DMS53 (cell line): ENCODE data around the gene GTF2IRD1.
A peak's percentile ranks its signal among the peaks of the same experiment; 100 is the strongest.
"Not testable (repeated sequence)": the region's sequence is repeated elsewhere in the genome, so short reads cannot be mapped to it uniquely, and the experiment has no call there.

Source experiments
- DNase-seq: peaks from one replicate; lab custom pipeline; 2025; lab: John Stamatoyannopoulos, UW

GTF2IRD1 gene

GRCh38 chr7:74430961-74431466 lies 22.7 kb upstream of the GTF2IRD1 start:
- no peak for DNase-seq

DNA sequence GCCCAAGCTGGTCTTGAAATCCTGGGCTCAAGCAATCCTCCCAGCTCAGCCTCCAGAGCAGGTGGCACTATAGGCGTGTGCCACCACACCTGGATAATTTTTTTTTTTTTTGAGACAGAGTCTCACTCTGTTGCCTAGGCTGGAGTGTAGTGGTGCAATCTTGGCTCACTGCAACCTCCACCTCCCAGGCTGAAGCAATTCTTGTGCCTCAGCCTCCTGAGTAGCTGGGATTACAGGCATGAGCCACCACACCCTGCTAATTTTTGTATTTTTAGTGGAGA lies 16.5 kb upstream of the GTF2IRD1 start:
- DNase-seq: not testable (repeated sequence)

DNA sequence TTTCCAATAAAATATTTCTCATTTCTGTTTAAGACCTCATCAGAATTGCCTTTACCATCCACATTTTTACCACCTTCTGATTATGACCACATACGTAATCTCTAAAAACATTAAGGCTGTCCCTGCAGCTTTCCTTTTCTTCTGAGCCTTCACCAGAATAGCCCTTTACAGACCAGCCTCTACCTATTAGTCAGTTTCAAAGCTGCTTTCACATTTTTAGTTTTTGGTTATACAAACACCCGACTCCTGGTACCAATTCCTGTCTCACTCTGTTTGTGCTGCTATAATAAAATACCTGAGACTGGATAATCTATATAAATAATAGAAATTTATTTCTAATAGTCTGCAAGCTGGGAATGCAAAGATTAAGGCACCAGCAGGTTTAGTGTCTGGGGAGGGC lies 15.4 kb upstream of the GTF2IRD1 start:
- no peak for DNase-seq

DNA sequence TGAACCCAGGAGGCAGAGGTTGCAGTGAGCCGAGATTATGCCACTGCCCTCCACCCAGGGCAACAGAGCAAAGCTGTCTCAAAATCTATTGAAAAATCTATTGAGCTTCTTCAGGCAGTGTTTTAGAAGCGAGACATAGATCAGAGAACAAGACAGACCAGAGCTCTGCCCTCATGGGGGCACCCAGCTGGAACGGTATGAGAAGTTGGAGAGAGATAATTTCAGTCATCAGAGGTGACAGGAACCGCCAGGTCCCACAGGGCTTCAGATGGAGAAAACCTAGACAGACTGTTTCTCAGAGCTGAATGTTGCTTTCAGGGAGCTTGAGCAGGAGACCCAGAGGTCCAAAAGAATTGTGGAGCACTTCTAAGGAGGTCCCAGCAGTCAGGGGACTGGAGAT lies 14.2 kb upstream of the GTF2IRD1 start:
- no peak for DNase-seq

DNA sequence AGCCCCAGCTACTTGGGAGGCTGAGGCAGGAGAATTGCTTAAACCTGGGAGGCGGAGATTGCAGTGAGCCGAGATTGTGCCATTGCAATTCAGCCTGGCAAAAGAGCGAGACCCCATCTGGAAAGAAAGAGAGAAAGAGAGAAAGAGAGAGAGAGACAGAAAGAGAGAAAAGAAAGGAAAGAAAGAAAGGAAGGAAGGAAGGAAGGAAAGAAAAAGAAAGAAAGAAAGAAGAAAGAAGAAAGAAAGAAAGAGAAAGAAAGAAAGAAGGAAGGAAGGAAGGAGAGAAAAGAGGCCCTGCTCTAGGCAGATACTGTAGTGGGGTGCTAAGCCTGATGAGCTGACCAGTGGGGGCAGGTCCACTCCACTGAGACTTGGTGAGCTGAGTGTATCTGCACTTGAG lies 13.6 kb upstream of the GTF2IRD1 start:
- DNase-seq: not testable (repeated sequence)

- DNase-seq: no peak
Measured at GRCh38 chr7:74441801-74442200, 11.9 kb upstream of the GTF2IRD1 start.

GRCh38 chr7:74443543-74444247 lies 10.0 kb upstream of the GTF2IRD1 start:
- no peak for DNase-seq

- no peak for DNase-seq
Measured at GRCh38 chr7:74449144-74449543, 4.6 kb upstream of the GTF2IRD1 start.

- DNase-seq: peak; percentile 76
Measured at GRCh38 chr7:74449809-74450397, 3.8 kb upstream of the GTF2IRD1 start.

- DNase-seq: peak; percentile 39
Measured at GRCh38 chr7:74452748-74453321, 871 bp upstream of the GTF2IRD1 start.

- DNase-seq: peak; percentile 58
Measured at GRCh38 chr7:74454021-74454924, 567 bp downstream of the GTF2IRD1 start.

DNA sequence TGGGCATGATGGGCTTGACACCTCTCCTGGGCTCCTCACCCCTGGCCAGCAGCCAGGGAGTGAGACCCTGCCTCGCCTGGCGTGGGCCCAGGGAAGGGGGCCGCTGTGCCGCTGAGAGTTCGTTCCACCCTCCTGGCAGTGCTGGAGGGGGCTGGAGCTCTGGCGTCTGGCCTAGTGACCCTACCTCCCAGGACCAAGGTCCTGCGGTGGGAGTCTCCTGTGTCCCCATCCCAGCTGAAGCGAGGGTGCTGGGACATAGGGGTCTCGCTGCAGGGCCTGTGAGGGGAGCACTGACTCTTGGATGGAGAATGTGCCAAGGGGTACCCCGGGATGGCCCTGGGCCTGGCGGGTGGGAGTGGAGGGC lies 1.2 kb downstream of the GTF2IRD1 start:
- DNase-seq: no peak

GRCh38 chr7:74455291-74455804 lies 1.6 kb downstream of the GTF2IRD1 start:
- no peak for DNase-seq

- DNase-seq: no peak
Measured at GRCh38 chr7:74455928-74456327, 2.2 kb downstream of the GTF2IRD1 start.

- DNase-seq: no peak
Measured at GRCh38 chr7:74457007-74457406, 3.3 kb downstream of the GTF2IRD1 start.

DNA sequence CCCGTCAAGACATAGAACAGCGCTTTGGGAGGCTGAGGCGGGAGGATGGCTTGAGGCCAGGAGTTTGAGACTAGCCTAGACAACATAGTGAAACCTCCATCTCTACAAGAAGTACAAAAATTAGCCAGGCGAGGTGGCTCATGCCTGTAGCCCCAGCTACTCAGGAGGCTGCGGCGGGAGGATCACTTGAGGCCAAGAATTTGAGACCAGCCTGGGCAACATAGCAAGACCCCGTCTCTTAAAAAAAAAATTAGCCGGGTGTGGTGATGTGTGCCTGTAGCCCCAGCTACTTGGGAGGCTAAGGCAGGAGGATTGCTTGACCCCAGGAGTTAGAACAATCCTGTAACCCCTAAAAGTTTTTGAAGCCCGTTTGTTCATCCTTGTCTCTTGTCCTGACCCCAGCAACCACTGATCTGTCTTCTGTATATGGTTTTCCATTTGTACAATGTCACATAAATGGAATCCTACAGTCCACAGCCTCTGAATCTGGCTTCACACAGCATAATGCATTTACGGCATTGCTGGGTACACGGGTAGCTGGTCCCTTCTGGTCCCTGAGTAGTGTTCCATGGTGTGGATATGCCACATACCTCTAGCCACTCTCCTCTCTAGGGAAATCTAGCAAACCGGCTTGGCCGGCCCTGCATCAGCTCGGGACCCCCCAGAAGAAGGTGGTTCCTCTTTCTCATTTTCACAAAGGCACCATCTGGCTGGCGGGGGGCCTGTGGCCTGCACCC lies 8.4 kb downstream of the GTF2IRD1 start:
- no peak for DNase-seq

- no peak for DNase-seq
Measured at GRCh38 chr7:74462707-74463100, 9.0 kb downstream of the GTF2IRD1 start.

GRCh38 chr7:74464931-74465886 lies 11.5 kb downstream of the GTF2IRD1 start:
- peak; percentile 64 for DNase-seq

DNA sequence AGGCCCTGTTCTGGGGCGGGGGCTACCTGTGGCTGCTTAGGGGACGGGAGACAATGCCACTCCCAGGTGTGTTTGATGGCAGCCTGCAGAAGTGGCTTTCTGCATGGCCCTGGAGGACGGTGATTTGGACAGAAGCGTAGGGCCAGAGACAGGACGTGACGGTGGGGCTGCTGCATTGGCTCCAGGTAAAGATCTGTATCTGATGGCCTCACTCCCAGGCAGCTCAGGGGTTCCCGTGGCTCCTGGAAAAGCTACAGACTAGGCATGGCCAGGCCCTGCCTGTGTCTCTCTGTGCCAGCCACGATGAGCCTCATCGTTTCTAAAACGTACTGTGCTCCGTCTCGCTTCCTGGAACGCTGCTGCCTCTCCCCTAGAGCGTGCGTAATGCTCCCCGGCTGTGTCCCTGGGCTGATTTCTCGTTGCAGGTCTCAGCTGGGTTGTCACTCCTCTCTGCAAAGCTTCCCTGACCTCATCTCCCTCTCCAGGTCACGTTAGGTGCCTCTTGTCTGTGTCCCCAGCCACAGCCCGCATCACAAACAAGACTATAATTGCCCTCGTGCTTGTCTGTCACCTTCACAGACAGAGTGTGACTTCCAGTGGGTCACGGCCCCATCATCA lies 12.6 kb downstream of the GTF2IRD1 start:
- no peak for DNase-seq

DNA sequence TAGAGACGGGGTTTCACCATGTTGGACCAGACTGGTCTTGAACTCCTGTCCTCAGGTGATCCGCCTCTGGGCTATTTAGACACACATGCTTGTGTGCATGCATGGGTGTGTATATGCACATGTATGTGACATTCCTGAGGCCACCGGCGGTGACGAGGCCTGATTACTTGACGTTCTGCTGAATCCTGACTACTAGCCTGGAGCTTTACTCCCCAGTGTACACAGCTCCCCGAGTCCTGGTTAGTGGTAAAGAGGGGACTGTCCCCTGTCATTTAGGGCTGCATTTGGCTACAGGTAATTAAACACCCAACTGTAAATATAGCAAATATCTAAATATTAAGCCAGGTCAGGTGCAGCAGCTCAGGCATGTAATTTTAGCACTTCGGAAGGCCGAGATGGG lies 14.2 kb downstream of the GTF2IRD1 start:
- no peak for DNase-seq
